K562 (cell line): ENCODE data around the gene CNPY3. TPM values are rescaled to one million over a fixed set of nuclear protein-coding genes. Genes with fewer than 3 reads are reported as not detected.

ENCODE experiments used
- ATAC-seq: fragments of 200-7000 bp; cut with Tn5 transposase; 3 replicates; pipeline ENCODE4 v1.9.1; 2020; ENCODE audit warnings: moderate library complexity
- BruUV-seq: library from RNA; stranded (reverse); fragments of 400-500 nt; replicated peaks from 2 replicates; lab custom pipeline; 2021; lab: Mats Ljungman, UMichigan
- CTCF ChIA-PET: fragments of 300-600 bp; formaldehyde crosslinking; extraction: SDS; loops from one replicate; lab custom pipeline; 2021; ENCODE audit warnings: low intra/inter-chr PET ratio; lab: Yijun Ruan, JAX
- POLR2A ChIA-PET: fragments of 300-600, 350-650 bp; sonication (Branson Sonifier 250); formaldehyde crosslinking; extraction: SDS; loops from one replicate; lab custom pipeline; 2021; ENCODE audit warnings: antibody characterized with exemption, inconsistent platforms; lab: Yijun Ruan, JAX
- DNase-seq, 4 experiments: peaks; one replicate each; pipeline versions ENCODE4 v3.0.0 to v3.0.0-alpha.2; 2011 to 2018; ENCODE audit warnings: low spot score in 3 of 4, mixed read lengths in 3 of 4; ENCODE audit errors: extremely low read depth in 1 of 4
- FAIRE-seq: peaks from 2 replicates; lab custom pipeline; 2011; peaks lifted over from hg19 to GRCh38; lab: Jason Lieb, UNC
- H2AFZ ChIP-seq: 2 replicates; pipeline ENCODE4 v1.6.0; 2011; ENCODE audit warnings: low read depth, low read length, control low read depth, inconsistent platforms
- H3K27ac ChIP-seq: fragments of 200-600 bp; 3 replicates; pipeline ENCODE4 v1.8.0; 2011; ENCODE audit warnings: low read depth, mild to moderate bottlenecking, control low read depth, inconsistent platforms, low read length, moderate library complexity, mixed read lengths; ENCODE audit errors: extremely low read depth
- H3K27me3 ChIP-seq, 2 experiments: fragments of 300-600 bp in 1 of 2; 2 replicates in 1 of 2; 3 replicates in 1 of 2; pipeline versions ENCODE4 v1.6.0 to v1.8.0; 2011; ENCODE audit warnings: inconsistent platforms in 2 of 2, low read length in 2 of 2, mild to moderate bottlenecking in 1 of 2, mixed read lengths in 1 of 2, moderate library complexity in 1 of 2; ENCODE audit not compliant: control insufficient read depth in 2 of 2, insufficient read depth in 2 of 2
- H3K36me3 ChIP-seq: fragments of 300-600 bp; 3 replicates; pipeline ENCODE4 v1.8.0; 2011; ENCODE audit warnings: mild to moderate bottlenecking, low read length, inconsistent platforms; ENCODE audit not compliant: control insufficient read depth, insufficient read depth
- H3K4me1 ChIP-seq, 2 experiments: fragments of 200-600 bp in 1 of 2; replicated peaks in 1 of 2; 2 replicates in 1 of 2; 3 replicates in 1 of 2; pipeline versions ENCODE4 v1.5.1 to v1.8.0; 2011; ENCODE audit warnings: inconsistent platforms in 2 of 2, low read length in 2 of 2, mild to moderate bottlenecking in 1 of 2, mixed read lengths in 1 of 2, moderate library complexity in 1 of 2; ENCODE audit not compliant: control insufficient read depth in 2 of 2, insufficient read depth in 2 of 2
- H3K4me2 ChIP-seq: 2 replicates; pipeline ENCODE4 v1.6.1; 2011; ENCODE audit warnings: low read length, control low read depth, inconsistent platforms, mixed read lengths; ENCODE audit not compliant: insufficient read depth
- H3K4me3 ChIP-seq: fragments of 200-600 bp; sonication (generic), shearing (Covaris generic); 2 replicates; pipeline ENCODE4 v1.5.1; 2016; ENCODE audit warnings: control low read depth, inconsistent platforms
- H3K79me2 ChIP-seq: fragments of 200-600 bp; 3 replicates; pipeline ENCODE4 v1.8.0; 2011; ENCODE audit warnings: low read length, inconsistent platforms; ENCODE audit not compliant: control insufficient read depth, insufficient read depth
- H3K9ac ChIP-seq, 2 experiments: 2 replicates each; pipeline versions ENCODE4 v1.6.0 to v1.6.1; 2011; ENCODE audit warnings: low read depth in 2 of 2, low read length in 2 of 2, control low read depth in 1 of 2, inconsistent platforms in 1 of 2, mild to moderate bottlenecking in 1 of 2, mixed read lengths in 1 of 2; ENCODE audit not compliant: insufficient read depth in 1 of 2
- H3K9me1 ChIP-seq: one replicate; pipeline ENCODE4 v1.6.0; 2011; ENCODE audit warnings: inconsistent platforms, mild to moderate bottlenecking, low read length, moderate library complexity; ENCODE audit not compliant: control insufficient read depth, insufficient read depth
- H3K9me3 ChIP-seq: replicated peaks from 2 replicates; pipeline ENCODE4 v1.5.1; 2011; ENCODE audit warnings: low read depth, low read length, inconsistent platforms; ENCODE audit not compliant: control insufficient read depth, insufficient read depth
- H4K20me1 ChIP-seq: replicated peaks from 2 replicates; pipeline ENCODE4 v1.6.1; 2011; ENCODE audit warnings: low read length, inconsistent platforms, mixed read lengths; ENCODE audit not compliant: control insufficient read depth, insufficient read depth
- EZH2 ChIP-seq: IDR thresholded peaks from 2 replicates; pipeline ENCODE4 v1.6.1; 2012; ENCODE audit warnings: low read depth, mild to moderate bottlenecking, inconsistent platforms, low read length, borderline replicate concordance
- HMG20B ChIP-seq: fragments of 250-450 bp; sonication (Bioruptor Pico); IDR thresholded peaks from 2 replicates; pipeline ENCODE4 v1.5.0; 2021; ENCODE audit warnings: mild to moderate bottlenecking
- JUND ChIP-seq, 2 experiments: IDR thresholded peaks; 2 replicates in 1 of 2; 3 replicates in 1 of 2; pipeline ENCODE4 v1.6.1; 2011; ENCODE audit warnings: borderline replicate concordance in 2 of 2, low read depth in 2 of 2, low read length in 2 of 2, improper control_type of control experiment in 1 of 2, missing biosample characterization in 1 of 2, missing genetic modification characterization in 1 of 2, missing genetic modification reagents in 1 of 2
- KAT8 ChIP-seq: fragments of 450-650 bp; IDR thresholded peaks from 2 replicates; pipeline ENCODE4 v1.6.1; 2016; ENCODE audit warnings: low read depth, mild to moderate bottlenecking
- KLF6 ChIP-seq: fragments of 250-450 bp; sonication (Bioruptor Pico); IDR thresholded peaks from 2 replicates; pipeline ENCODE4 v1.4.0; 2020; ENCODE audit warnings: mild to moderate bottlenecking, moderate library complexity, borderline replicate concordance
- MAZ ChIP-seq, 2 experiments: fragments of 450-650 bp in 1 of 2; sonication (generic) in 1 of 2; formaldehyde crosslinking; IDR thresholded peaks in 1 of 2; conservative IDR thresholded peaks in 1 of 2; 2 replicates each; pipeline versions ENCODE4 v1.4.0 to v1.5.0; 2020; ENCODE audit warnings: mild to moderate bottlenecking in 1 of 2, missing genetic modification reagents in 1 of 2
- SOX6 ChIP-seq: fragments of 450-650 bp; IDR thresholded peaks from 2 replicates; pipeline ENCODE4 v1.6.1; 2014; ENCODE audit warnings: mild to moderate bottlenecking
- TARDBP ChIP-seq: fragments of 450-650 bp; IDR thresholded peaks from 2 replicates; pipeline ENCODE4 v1.6.1; 2016
- WGBS: fragments of 100-300 bp; shearing (Covaris generic); methylation state at CpG from one replicate; pipeline ENCODE4 v1.1.6; 2016; ENCODE audit warnings: low coverage, mixed read lengths; ENCODE audit not compliant: insufficient coverage; ENCODE audit errors: missing lambda C conversion rate; 5-methylcytosine and 5-hydroxymethylcytosine counted together
- in situ Hi-C: fragments of 300-500 bp; cut with MboI; formaldehyde crosslinking; loops from 4 replicates; pipeline ENCODE4 v1.15.0; 2018; ENCODE audit warnings: inconsistent platforms, mixed read lengths
- intact Hi-C: fragments of 100-400 bp; cut with micrococcal nuclease; formaldehyde crosslinking; loops from 2 replicates; pipeline ENCODE4 v1.14.2; 2022
- polyA plus RNA-seq, 8 experiments: library from polyadenylated mRNA; depleted of rRNA in 4 of 8; stranded (reverse) in 5 of 8; unstranded in 3 of 8; fragments of >200 nt; fragmentation: Nextera tagmentation in 2 of 8; fragmentation: Illumina TruSeq in 1 of 8; extraction: Ambion mirVana in 2 of 8; extraction: Trizol in 1 of 8; gene quantifications; 2 replicates each; pipeline versions ENCODE4 v1.2.1 to v1.2.3, GENCODE V29; 2011 to 2014; ENCODE audit warnings: inconsistent platforms in 1 of 8, missing spikeins in 1 of 8
- total RNA-seq, 7 experiments: library from RNA; depleted of rRNA in 6 of 7; stranded (reverse); fragments of >200 nt in 6 of 7; fragmentation: Illumina TruSeq in 2 of 7; extraction: Trizol in 2 of 7; gene quantifications; 2 replicates each; pipeline versions ENCODE4 v1.2.1 to v1.2.3, GENCODE V29; 2011 to 2021; ENCODE audit warnings: low replicate concordance in 1 of 7
- TF ChIP-seq, protein P1 (sequence below), 3 experiments: fragments of 200-800 bp in 1 of 3; sonication (Bioruptor generic) in 1 of 3; sonication (generic) in 1 of 3; formaldehyde crosslinking in 1 of 3; IDR thresholded peaks; 2 replicates each; pipeline versions ENCODE4 v1.6.1 to v1.8.0; 2016 to 2022; ENCODE audit warnings: mild to moderate bottlenecking in 2 of 3, missing compliant biosample characterization in 2 of 3, missing genetic modification characterization in 2 of 3, missing genetic modification reagents in 1 of 3
- TF ChIP-seq, protein P2 (sequence below), 2 experiments: fragments of 450-650 bp; formaldehyde crosslinking in 1 of 2; IDR thresholded peaks; 2 replicates each; pipeline versions ENCODE4 v1.4.0 to v1.6.1; 2014 to 2020; ENCODE audit warnings: mild to moderate bottlenecking in 2 of 2, borderline replicate concordance in 1 of 2, low read depth in 1 of 2

Gene CNPY3
- total and polyA plus RNA-seq, 9 of the 15 experiments (the other 6 are each of a cell fraction or from before 2014, with no cell fraction given): 2.4 to 37.4 (median 21.2) TPM

DNA sequence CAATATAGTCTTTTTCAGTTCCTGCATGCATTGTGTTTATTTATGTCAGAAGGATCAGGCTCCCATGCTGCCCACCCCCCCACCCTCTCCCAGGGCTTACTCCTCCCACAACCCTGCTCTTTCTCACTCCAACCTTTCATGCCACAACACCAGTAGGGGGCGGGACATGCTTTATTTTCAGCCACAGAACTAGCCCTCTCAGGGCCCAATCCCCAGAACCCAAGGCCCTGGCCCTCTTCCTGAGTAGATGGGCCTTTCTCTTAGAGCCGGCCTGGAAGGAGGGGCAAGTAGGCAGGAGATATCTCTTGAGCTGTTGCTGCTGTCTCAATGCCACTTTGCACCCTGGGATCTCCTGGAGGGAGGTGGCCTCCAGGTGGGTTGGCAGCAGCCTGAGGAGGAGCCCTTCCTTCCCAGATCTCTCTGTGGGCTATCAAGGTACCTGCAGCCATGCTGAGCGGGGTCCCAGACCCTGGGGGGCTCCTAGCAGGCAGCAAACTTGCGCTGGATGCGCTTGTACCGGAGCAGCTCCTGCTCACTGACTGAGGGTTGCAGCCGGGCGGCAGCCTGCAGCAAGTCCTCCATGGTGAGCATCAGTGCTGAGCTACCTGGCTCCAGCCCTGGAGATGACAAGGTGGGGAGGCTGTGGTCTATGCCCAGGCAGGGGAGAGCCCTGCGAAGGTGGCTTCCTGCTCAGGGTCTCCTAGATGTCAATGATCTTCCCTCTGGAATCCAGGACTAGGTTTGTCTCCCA lies 34.8 kb downstream of the CNPY3 start:
- ATAC-seq (peak; percentile 98), FAIRE-seq (peak; percentile 97), DNase-seq (peak; percentile 75 to 87 (median 81))
- H3K27me3 ChIP-seq: no peaks in the 10 kb centered on the region
- ChIA-PET CTCF (interaction anchor here (0.8 to 2.6 kb wide), 2 partner anchors 107 to 179 kb away, joined by 3 to 14 read pairs; no protein-coding TSS in a partner anchor), POLR2A (interaction anchor here (0.5 to 3.5 kb wide), 5 partner anchors 10 to 701 kb away, joined by 3 to 22 read pairs (median 4); no protein-coding TSS in a partner anchor)
- no peaks in the 10 kb centered on the region for H3K79me2 ChIP-seq
- WGBS: 63% methylated on average over 9 of the region's 9 CpGs
- intact Hi-C loops: loop anchor here (2.0 to 5.0 kb wide), 2 partner anchors 62 to 179 kb away; no protein-coding TSS in a partner anchor
- H3K4me1 ChIP-seq: peaks cover 0 to 14% of the 10 kb centered on the region in 2 experiments; a peak in 2 of 5 replicates
- no peaks in the 10 kb centered on the region for H4K20me1 ChIP-seq
- H3K9ac ChIP-seq: peak overlapping the region in 1 of 2 experiments; percentile 72; a peak in 2 of 4 replicates
- no peak overlapping the region for H3K27ac ChIP-seq
- H3K9me3 ChIP-seq: no peaks in the 10 kb centered on the region
- H3K36me3 ChIP-seq: peaks cover 41% of the 10 kb centered on the region; the same call in 2 of the 3 replicates
- in situ Hi-C loops: no loop called here
- no peak overlapping the region for H2AFZ ChIP-seq
- no peak overlapping the region for H3K4me3 ChIP-seq
- no peaks in the 10 kb centered on the region for H3K9me1 ChIP-seq
- TSS peak; percentile 35 for BruUV-seq
- no peak overlapping the region for H3K4me2 ChIP-seq
- TF ChIP-seq KAT8: no peak
- 0 out of 2 replicates have a peak, but pooled peaks have one; percentile 27 for TF ChIP-seq JUND (IDR thresholded peaks at IDR 0.05; ENCODE audit: borderline replicate concordance, low read depth, low read length)
- TF ChIP-seq JUND (tag; IDR thresholded peaks at IDR 0.05; ENCODE audit: borderline replicate concordance, low read depth, low read length): no peak
- TF ChIP-seq MAZ (CRISPR knock-in tag; conservative IDR thresholded peaks at IDR 0.05 in 1 of 2, IDR thresholded peaks at IDR 0.05 in 1 of 2): peak in 1 of 2 experiments; percentile 69; a peak in 2 of 4 replicates
- TF ChIP-seq TARDBP: no peak
- TF ChIP-seq, protein P1, sequence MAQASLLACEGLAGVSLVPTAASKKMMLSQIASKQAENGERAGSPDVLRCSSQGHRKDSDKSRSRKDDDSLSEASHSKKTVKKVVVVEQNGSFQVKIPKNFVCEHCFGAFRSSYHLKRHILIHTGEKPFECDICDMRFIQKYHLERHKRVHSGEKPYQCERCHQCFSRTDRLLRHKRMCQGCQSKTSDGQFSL (CRISPR knock-in tag; IDR thresholded peaks at IDR 0.05): peak; percentile 11; the same call in 1 of the 2 replicates
- TF ChIP-seq, protein P1 (tag; IDR thresholded peaks at IDR 0.05): peak in 1 of 2 experiments; percentile 12; a peak in 2 of 4 replicates
- no peak for TF ChIP-seq EZH2
- no peak for TF ChIP-seq SOX6
- no peak for TF ChIP-seq KLF6 (CRISPR knock-in tag)
- TF ChIP-seq, protein P2, sequence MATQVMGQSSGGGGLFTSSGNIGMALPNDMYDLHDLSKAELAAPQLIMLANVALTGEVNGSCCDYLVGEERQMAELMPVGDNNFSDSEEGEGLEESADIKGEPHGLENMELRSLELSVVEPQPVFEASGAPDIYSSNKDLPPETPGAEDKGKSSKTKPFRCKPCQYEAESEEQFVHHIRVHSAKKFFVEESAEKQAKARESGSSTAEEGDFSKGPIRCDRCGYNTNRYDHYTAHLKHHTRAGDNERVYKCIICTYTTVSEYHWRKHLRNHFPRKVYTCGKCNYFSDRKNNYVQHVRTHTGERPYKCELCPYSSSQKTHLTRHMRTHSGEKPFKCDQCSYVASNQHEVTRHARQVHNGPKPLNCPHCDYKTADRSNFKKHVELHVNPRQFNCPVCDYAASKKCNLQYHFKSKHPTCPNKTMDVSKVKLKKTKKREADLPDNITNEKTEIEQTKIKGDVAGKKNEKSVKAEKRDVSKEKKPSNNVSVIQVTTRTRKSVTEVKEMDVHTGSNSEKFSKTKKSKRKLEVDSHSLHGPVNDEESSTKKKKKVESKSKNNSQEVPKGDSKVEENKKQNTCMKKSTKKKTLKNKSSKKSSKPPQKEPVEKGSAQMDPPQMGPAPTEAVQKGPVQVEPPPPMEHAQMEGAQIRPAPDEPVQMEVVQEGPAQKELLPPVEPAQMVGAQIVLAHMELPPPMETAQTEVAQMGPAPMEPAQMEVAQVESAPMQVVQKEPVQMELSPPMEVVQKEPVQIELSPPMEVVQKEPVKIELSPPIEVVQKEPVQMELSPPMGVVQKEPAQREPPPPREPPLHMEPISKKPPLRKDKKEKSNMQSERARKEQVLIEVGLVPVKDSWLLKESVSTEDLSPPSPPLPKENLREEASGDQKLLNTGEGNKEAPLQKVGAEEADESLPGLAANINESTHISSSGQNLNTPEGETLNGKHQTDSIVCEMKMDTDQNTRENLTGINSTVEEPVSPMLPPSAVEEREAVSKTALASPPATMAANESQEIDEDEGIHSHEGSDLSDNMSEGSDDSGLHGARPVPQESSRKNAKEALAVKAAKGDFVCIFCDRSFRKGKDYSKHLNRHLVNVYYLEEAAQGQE (IDR thresholded peaks at IDR 0.05; ENCODE audit: borderline replicate concordance): peak; percentile 72; the same call in 1 of the 2 replicates
- TF ChIP-seq, protein P2 (CRISPR knock-in tag; IDR thresholded peaks at IDR 0.05; ENCODE audit: low read depth): no peak
- TF ChIP-seq HMG20B (CRISPR knock-in tag): no peak
